Ishikawa (cell line): ENCODE measurements around the gene MGP.

ENCODE experiments used
- EP300 ChIP-seq: IDR thresholded peaks from 2 replicates; pipeline ENCODE4 v1.6.1; 2012; ENCODE audit warnings: borderline replicate concordance
- TF ChIP-seq, protein P1 (sequence below): IDR thresholded peaks from 2 replicates; pipeline ENCODE4 v1.6.1; 2012; ENCODE audit warnings: low read depth, mild to moderate bottlenecking

GRCh38 chr12:14924541-14924940 is 38.9 kb upstream of the MGP start:
- no peak for TF ChIP-seq EP300
- TF ChIP-seq, protein P1, sequence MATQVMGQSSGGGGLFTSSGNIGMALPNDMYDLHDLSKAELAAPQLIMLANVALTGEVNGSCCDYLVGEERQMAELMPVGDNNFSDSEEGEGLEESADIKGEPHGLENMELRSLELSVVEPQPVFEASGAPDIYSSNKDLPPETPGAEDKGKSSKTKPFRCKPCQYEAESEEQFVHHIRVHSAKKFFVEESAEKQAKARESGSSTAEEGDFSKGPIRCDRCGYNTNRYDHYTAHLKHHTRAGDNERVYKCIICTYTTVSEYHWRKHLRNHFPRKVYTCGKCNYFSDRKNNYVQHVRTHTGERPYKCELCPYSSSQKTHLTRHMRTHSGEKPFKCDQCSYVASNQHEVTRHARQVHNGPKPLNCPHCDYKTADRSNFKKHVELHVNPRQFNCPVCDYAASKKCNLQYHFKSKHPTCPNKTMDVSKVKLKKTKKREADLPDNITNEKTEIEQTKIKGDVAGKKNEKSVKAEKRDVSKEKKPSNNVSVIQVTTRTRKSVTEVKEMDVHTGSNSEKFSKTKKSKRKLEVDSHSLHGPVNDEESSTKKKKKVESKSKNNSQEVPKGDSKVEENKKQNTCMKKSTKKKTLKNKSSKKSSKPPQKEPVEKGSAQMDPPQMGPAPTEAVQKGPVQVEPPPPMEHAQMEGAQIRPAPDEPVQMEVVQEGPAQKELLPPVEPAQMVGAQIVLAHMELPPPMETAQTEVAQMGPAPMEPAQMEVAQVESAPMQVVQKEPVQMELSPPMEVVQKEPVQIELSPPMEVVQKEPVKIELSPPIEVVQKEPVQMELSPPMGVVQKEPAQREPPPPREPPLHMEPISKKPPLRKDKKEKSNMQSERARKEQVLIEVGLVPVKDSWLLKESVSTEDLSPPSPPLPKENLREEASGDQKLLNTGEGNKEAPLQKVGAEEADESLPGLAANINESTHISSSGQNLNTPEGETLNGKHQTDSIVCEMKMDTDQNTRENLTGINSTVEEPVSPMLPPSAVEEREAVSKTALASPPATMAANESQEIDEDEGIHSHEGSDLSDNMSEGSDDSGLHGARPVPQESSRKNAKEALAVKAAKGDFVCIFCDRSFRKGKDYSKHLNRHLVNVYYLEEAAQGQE, result no peak
